Liver (tissue), 3 donors: ENCODE data around the gene GSC.

ENCODE experiments used
- EGR1 ChIP-seq, 2 donors: IDR thresholded peaks; 2 replicates each; pipeline ENCODE4 v1.6.1; 2016 to 2018; ENCODE audit warnings: antibody characterized with exemption in 2 of 2, low read depth in 2 of 2
- GABPA ChIP-seq, 2 donors: IDR thresholded peaks in 1 of 2; conservative IDR thresholded peaks in 1 of 2; 2 replicates each; pipeline ENCODE4 v1.6.1; 2016; ENCODE audit warnings: antibody characterized with exemption in 2 of 2, mild to moderate bottlenecking in 1 of 2, moderate library complexity in 1 of 2
- HNF4A ChIP-seq, 2 donors: conservative IDR thresholded peaks; 2 replicates each; pipeline ENCODE4 v1.6.1; 2016; ENCODE audit warnings: antibody characterized with exemption in 2 of 2, mild to moderate bottlenecking in 2 of 2
- HNF4G ChIP-seq: IDR thresholded peaks from 2 replicates; pipeline ENCODE4 v1.6.1; 2016; ENCODE audit warnings: antibody characterized with exemption
- JUND ChIP-seq, 2 donors: IDR thresholded peaks; 2 replicates each; pipeline ENCODE4 v1.6.1; 2016; ENCODE audit warnings: antibody characterized with exemption in 2 of 2
- RAD21 ChIP-seq, 2 donors: IDR thresholded peaks; 2 replicates each; pipeline ENCODE4 v1.6.1; 2016; ENCODE audit warnings: antibody characterized with exemption in 2 of 2, mild to moderate bottlenecking in 2 of 2
- RXRA ChIP-seq, 2 donors: IDR thresholded peaks; 2 replicates each; pipeline ENCODE4 v1.6.1; 2017 to 2018; ENCODE audit warnings: antibody characterized with exemption in 2 of 2, mild to moderate bottlenecking in 1 of 2
- TAF1 ChIP-seq: conservative IDR thresholded peaks from 2 replicates; pipeline ENCODE4 v1.6.1; 2016; ENCODE audit warnings: antibody characterized with exemption, mild to moderate bottlenecking
- YY1 ChIP-seq: IDR thresholded peaks from 2 replicates; pipeline ENCODE4 v1.6.1; 2016; ENCODE audit warnings: antibody characterized with exemption, mild to moderate bottlenecking
- TF ChIP-seq, protein P1 (sequence below): fragments of 150-350 bp; IDR thresholded peaks from 2 replicates; pipeline ENCODE4 v1.5.1; 2017; ENCODE audit warnings: improper control_type of control experiment, low read depth, low read length; ENCODE audit not compliant: missing input control
- TF ChIP-seq, protein P2 (sequence below): IDR thresholded peaks from 2 replicates; pipeline ENCODE4 v1.6.1; 2016; ENCODE audit warnings: antibody characterized with exemption
- TF ChIP-seq, protein P3 (sequence below): IDR thresholded peaks from 2 replicates; pipeline ENCODE4 v1.6.1; 2016; ENCODE audit warnings: antibody characterized with exemption, mild to moderate bottlenecking
- TF ChIP-seq, protein P4 (sequence below): IDR thresholded peaks from 2 replicates; pipeline ENCODE4 v1.6.1; 2016; ENCODE audit warnings: antibody characterized with exemption
- TF ChIP-seq, protein P5 (sequence below): IDR thresholded peaks from 2 replicates; pipeline ENCODE4 v1.6.1; 2016; ENCODE audit warnings: antibody characterized with exemption
- donor health status: healthy.
- donor health status: healthy.

DNA sequence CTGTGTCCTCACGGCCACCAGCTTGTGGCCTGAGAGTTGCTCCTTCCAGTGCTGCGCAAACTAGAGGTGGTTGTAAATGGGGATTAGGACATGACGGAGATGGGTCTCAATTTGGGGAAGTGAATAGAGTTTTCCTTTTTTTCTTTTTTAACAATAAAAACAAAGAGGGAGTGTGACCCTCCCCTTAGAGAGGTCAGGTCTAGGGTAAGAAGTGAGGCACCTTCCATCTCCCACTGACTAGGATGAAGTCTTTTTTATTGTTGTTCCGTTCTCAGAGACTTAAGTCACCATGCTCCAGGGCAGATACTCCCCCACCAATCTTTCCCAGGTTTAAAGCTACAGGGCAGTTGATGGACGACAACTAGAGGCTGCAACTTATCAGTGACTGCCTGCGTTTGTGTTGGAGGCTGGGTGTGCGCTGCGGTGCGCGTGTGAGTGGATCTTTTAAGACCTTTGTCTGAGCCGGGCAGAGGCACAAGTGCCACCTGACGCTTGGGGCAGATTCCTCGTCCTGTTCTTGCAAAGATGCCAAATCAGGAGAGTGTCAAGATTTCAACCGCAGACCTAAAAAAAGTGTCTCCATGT is 2.1 kb upstream of the GSC start:
- TF ChIP-seq RXRA (IDR thresholded peaks at IDR 0.05) (no peak), HNF4A (conservative IDR thresholded peaks at IDR 0.05) (no peak), EGR1 (IDR thresholded peaks at IDR 0.05; ENCODE audit: low read depth in 2 of 2) (no peak), RAD21 (IDR thresholded peaks at IDR 0.05) (no peak), GABPA (IDR thresholded peaks at IDR 0.05 in 1 of 2, conservative IDR thresholded peaks at IDR 0.05 in 1 of 2) (no peak), JUND (IDR thresholded peaks at IDR 0.05) (no peak), HNF4G (no peak), YY1 (no peak), TAF1 (no peak)
- TF ChIP-seq, protein P1, sequence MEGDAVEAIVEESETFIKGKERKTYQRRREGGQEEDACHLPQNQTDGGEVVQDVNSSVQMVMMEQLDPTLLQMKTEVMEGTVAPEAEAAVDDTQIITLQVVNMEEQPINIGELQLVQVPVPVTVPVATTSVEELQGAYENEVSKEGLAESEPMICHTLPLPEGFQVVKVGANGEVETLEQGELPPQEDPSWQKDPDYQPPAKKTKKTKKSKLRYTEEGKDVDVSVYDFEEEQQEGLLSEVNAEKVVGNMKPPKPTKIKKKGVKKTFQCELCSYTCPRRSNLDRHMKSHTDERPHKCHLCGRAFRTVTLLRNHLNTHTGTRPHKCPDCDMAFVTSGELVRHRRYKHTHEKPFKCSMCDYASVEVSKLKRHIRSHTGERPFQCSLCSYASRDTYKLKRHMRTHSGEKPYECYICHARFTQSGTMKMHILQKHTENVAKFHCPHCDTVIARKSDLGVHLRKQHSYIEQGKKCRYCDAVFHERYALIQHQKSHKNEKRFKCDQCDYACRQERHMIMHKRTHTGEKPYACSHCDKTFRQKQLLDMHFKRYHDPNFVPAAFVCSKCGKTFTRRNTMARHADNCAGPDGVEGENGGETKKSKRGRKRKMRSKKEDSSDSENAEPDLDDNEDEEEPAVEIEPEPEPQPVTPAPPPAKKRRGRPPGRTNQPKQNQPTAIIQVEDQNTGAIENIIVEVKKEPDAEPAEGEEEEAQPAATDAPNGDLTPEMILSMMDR, result no peak
- TF ChIP-seq, protein P2, sequence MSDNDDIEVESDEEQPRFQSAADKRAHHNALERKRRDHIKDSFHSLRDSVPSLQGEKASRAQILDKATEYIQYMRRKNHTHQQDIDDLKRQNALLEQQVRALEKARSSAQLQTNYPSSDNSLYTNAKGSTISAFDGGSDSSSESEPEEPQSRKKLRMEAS, result no peak
- TF ChIP-seq, protein P3, sequence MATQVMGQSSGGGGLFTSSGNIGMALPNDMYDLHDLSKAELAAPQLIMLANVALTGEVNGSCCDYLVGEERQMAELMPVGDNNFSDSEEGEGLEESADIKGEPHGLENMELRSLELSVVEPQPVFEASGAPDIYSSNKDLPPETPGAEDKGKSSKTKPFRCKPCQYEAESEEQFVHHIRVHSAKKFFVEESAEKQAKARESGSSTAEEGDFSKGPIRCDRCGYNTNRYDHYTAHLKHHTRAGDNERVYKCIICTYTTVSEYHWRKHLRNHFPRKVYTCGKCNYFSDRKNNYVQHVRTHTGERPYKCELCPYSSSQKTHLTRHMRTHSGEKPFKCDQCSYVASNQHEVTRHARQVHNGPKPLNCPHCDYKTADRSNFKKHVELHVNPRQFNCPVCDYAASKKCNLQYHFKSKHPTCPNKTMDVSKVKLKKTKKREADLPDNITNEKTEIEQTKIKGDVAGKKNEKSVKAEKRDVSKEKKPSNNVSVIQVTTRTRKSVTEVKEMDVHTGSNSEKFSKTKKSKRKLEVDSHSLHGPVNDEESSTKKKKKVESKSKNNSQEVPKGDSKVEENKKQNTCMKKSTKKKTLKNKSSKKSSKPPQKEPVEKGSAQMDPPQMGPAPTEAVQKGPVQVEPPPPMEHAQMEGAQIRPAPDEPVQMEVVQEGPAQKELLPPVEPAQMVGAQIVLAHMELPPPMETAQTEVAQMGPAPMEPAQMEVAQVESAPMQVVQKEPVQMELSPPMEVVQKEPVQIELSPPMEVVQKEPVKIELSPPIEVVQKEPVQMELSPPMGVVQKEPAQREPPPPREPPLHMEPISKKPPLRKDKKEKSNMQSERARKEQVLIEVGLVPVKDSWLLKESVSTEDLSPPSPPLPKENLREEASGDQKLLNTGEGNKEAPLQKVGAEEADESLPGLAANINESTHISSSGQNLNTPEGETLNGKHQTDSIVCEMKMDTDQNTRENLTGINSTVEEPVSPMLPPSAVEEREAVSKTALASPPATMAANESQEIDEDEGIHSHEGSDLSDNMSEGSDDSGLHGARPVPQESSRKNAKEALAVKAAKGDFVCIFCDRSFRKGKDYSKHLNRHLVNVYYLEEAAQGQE, result no peak
- TF ChIP-seq, protein P4, sequence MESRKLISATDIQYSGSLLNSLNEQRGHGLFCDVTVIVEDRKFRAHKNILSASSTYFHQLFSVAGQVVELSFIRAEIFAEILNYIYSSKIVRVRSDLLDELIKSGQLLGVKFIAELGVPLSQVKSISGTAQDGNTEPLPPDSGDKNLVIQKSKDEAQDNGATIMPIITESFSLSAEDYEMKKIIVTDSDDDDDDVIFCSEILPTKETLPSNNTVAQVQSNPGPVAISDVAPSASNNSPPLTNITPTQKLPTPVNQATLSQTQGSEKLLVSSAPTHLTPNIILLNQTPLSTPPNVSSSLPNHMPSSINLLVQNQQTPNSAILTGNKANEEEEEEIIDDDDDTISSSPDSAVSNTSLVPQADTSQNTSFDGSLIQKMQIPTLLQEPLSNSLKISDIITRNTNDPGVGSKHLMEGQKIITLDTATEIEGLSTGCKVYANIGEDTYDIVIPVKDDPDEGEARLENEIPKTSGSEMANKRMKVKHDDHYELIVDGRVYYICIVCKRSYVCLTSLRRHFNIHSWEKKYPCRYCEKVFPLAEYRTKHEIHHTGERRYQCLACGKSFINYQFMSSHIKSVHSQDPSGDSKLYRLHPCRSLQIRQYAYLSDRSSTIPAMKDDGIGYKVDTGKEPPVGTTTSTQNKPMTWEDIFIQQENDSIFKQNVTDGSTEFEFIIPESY, result no peak
- TF ChIP-seq, protein P5, sequence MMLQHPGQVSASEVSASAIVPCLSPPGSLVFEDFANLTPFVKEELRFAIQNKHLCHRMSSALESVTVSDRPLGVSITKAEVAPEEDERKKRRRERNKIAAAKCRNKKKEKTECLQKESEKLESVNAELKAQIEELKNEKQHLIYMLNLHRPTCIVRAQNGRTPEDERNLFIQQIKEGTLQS, result no peak
